ENCODE results near the gene VGLL1.

VGLL1 gene

DNA sequence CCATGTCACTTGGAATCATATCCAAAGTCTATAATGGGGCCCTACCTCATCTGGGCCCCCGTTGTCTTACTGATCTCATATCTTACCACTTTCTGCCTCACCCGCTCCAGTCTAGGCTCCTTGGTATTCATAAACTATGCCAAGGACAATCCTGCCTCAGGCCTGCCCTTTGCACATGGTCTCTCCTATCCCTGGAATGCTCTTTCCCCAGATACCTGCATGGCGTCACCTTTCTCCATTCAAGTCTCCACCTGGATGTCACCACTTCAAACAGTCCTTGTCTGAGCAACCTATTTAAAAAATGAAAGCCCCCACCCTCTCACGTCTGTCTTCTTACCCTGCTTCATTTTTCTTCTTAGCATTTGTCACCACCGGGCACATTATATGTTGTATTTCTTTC lies 8.2 kb downstream of the VGLL1 start:
- DNase-seq (ENCODE audit: extremely low read depth, insufficient read length) = no peak
- Histone ChIP-seq H3K27me3 (replicated peaks; ENCODE audit: control insufficient read depth, insufficient read depth, low read length) (no peaks in the 10 kb centered on the region), H3K36me3 (ENCODE audit: control insufficient read depth, insufficient read depth, low read length) (no peaks in the 10 kb centered on the region), H3K4me3 (replicated peaks; ENCODE audit: low read depth, low read length) (no peak overlapping the region)
- TF ChIP-seq, protein P1, sequence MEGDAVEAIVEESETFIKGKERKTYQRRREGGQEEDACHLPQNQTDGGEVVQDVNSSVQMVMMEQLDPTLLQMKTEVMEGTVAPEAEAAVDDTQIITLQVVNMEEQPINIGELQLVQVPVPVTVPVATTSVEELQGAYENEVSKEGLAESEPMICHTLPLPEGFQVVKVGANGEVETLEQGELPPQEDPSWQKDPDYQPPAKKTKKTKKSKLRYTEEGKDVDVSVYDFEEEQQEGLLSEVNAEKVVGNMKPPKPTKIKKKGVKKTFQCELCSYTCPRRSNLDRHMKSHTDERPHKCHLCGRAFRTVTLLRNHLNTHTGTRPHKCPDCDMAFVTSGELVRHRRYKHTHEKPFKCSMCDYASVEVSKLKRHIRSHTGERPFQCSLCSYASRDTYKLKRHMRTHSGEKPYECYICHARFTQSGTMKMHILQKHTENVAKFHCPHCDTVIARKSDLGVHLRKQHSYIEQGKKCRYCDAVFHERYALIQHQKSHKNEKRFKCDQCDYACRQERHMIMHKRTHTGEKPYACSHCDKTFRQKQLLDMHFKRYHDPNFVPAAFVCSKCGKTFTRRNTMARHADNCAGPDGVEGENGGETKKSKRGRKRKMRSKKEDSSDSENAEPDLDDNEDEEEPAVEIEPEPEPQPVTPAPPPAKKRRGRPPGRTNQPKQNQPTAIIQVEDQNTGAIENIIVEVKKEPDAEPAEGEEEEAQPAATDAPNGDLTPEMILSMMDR (IDR thresholded peaks at IDR 0.05; ENCODE audit: insufficient read depth, low read length, poor library complexity, severe bottlenecking) = no peak

DNA sequence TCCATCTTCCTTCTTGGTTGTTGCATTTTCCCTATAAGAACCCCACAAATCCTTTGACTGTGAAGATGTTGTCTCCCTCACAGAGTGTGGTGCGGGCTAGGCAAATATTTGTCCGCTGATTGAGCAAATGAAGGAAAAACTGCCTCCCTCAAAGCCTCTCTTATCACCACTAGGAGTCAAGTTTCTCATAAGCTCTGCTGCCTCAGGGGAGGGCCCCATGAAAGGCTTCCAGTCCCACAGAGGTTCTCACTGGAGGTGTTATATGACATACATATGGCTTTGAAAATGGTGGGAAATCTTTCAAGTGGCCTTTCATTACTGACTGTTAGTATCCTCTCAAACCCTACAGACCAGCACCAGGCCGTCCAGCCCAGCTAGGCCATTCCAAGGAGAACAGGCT lies 9.3 kb downstream of the VGLL1 start:
- TF ChIP-seq, protein P1 (IDR thresholded peaks at IDR 0.05; ENCODE audit: insufficient read depth, low read length, poor library complexity, severe bottlenecking) = no peak
- no peaks in the 10 kb centered on the region for H3K27me3 ChIP-seq (replicated peaks; ENCODE audit: control insufficient read depth, insufficient read depth, low read length)

DNA sequence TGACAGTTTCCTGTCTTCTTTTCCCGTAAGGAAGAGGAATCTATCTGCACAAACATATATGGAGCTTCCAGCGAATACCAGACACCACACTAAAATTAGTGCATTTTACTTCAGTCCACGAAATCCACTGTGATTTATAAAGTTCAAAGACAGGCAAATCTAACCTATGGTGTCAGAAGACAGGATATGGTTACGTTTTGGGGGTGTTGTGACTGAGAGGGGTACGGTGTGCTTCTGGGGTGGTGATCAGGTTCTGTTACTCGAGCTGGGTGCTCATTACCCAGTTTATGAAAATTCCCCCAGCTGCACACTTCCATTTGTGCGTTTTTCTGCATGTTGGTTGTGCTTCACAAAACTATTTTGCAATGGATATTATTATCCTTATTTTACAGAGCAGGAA lies 10.3 kb downstream of the VGLL1 start:
- no peak overlapping the region for H3K4me3 ChIP-seq (replicated peaks; ENCODE audit: low read depth, low read length)
- TF ChIP-seq, protein P1 (IDR thresholded peaks at IDR 0.05; ENCODE audit: insufficient read depth, low read length, poor library complexity, severe bottlenecking) = no peak
- H3K36me3 ChIP-seq (ENCODE audit: control insufficient read depth, insufficient read depth, low read length) = no peaks in the 10 kb centered on the region
- DNase-seq (ENCODE audit: extremely low read depth, insufficient read length) = no peak
- no peaks in the 10 kb centered on the region for H3K27me3 ChIP-seq (replicated peaks; ENCODE audit: control insufficient read depth, insufficient read depth, low read length)

More for the DNA sequence above, 9.3 kb downstream of the VGLL1 start:
- no peaks in the 10 kb centered on the region for H3K36me3 ChIP-seq (ENCODE audit: control insufficient read depth, insufficient read depth, low read length)
- H3K4me3 ChIP-seq (replicated peaks; ENCODE audit: low read depth, low read length) = no peak overlapping the region
- no peak for DNase-seq (ENCODE audit: extremely low read depth, insufficient read length)

DNA sequence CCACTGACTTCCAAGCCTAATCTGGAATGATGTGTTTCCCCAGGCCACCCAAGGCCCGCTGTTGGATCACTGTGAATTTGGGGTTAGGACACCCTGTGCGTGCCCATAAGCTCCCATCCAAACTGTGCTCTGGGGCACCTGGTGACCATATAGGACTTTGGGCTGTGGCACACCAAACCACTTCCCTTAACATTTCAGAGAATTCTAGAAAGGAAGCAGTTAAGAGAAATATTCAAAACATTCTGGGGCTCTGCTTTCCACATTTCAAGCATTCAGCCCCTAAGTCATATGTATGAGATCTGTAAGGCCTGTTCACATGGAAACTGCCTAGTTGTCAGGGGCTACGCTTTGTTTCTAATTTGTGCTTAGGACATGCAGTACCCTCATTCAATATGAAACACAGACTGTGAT lies 14.4 kb downstream of the VGLL1 start:
- H3K4me3 ChIP-seq (replicated peaks; ENCODE audit: low read depth, low read length) = no peak overlapping the region

DNA sequence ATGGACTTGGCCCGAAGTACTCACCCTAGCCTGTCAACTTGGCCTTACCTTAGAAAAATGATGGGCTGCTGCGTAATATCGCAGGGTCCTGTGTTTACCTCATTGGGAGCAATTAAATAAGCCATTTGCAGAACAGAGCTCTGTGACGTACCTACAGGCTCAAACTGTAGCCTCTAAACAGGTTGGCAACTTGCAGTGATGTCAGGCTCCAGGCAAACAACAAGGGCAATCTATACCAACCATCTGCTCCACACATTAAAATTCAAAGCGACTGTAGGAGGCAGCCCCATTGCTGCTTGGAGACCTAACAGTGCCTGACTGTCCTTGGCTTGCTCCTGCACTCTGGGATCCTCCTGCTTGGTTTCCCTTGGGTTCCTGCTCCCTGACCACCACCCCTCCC lies 17.2 kb downstream of the VGLL1 start:
- no peak overlapping the region for H3K4me3 ChIP-seq (replicated peaks; ENCODE audit: low read depth, low read length)
- DNase-seq (ENCODE audit: extremely low read depth, insufficient read length) = no peak
- H3K27me3 ChIP-seq (replicated peaks; ENCODE audit: control insufficient read depth, insufficient read depth, low read length) = no peaks in the 10 kb centered on the region; the same call in 1 of the 2 replicates
- TF ChIP-seq, protein P1 (IDR thresholded peaks at IDR 0.05; ENCODE audit: insufficient read depth, low read length, poor library complexity, severe bottlenecking) = no peak
- H3K36me3 ChIP-seq (ENCODE audit: control insufficient read depth, insufficient read depth, low read length) = no peaks in the 10 kb centered on the region

More for the DNA sequence above, 14.4 kb downstream of the VGLL1 start:
- no peaks in the 10 kb centered on the region for H3K36me3 ChIP-seq (ENCODE audit: control insufficient read depth, insufficient read depth, low read length)
- TF ChIP-seq, protein P1 (IDR thresholded peaks at IDR 0.05; ENCODE audit: insufficient read depth, low read length, poor library complexity, severe bottlenecking) = no peak
- no peaks in the 10 kb centered on the region; the same call in 1 of the 2 replicates for H3K27me3 ChIP-seq (replicated peaks; ENCODE audit: control insufficient read depth, insufficient read depth, low read length)
- no peak for DNase-seq (ENCODE audit: extremely low read depth, insufficient read length)

DNA sequence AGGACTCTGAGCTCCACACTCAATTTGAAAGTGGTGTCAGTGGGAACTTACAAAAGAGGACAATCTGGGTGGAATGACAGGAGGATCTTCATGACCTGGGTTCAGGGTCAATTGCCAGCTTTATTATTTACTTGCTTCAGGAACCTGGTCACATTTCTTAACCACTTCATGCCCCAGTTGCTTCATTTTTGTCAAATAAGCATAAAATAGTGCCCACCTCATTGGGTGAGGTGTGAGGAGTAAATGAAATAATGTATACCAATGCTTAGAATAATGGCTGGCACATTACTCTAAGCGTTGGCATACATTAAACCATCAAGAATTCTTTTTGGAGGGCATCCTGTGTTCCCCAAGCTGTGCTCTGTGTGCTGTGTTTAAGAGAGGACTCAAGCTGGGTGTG lies 19.4 kb downstream of the VGLL1 start:
- TF ChIP-seq, protein P1 (IDR thresholded peaks at IDR 0.05; ENCODE audit: insufficient read depth, low read length, poor library complexity, severe bottlenecking) = no peak
- DNase-seq (ENCODE audit: extremely low read depth, insufficient read length) = no peak
- Histone ChIP-seq H3K27me3 (replicated peaks; ENCODE audit: control insufficient read depth, insufficient read depth, low read length) (no peaks in the 10 kb centered on the region; the same call in none of the 2 replicates), H3K36me3 (ENCODE audit: control insufficient read depth, insufficient read depth, low read length) (no peaks in the 10 kb centered on the region), H3K4me3 (replicated peaks; ENCODE audit: low read depth, low read length) (no peak overlapping the region)

Measured in GM06990 (cell line).